Astrocyte (in vitro differentiated cells and primary cell): Measurements from ENCODE around the gene SEMA3A. TPM values are rescaled to one million over a fixed set of nuclear protein-coding genes. Genes with fewer than 3 reads are reported as not detected.

Experiments used
- DNase-seq: peaks from one replicate; pipeline ENCODE4 v3.0.0-alpha.2; 2010; ENCODE audit warnings: low read depth
- FAIRE-seq: peaks from 2 replicates; lab custom pipeline; 2011; peaks lifted over from hg19 to GRCh38; lab: Jason Lieb, UNC
- H2AFZ ChIP-seq: 2 replicates; pipeline ENCODE4 v1.6.0; 2012; ENCODE audit warnings: low read depth, low read length, inconsistent platforms
- H3K27ac ChIP-seq: 2 replicates; pipeline ENCODE4 v1.5.1; 2011; ENCODE audit warnings: low read depth, low read length, inconsistent platforms
- H3K27me3 ChIP-seq: 2 replicates; pipeline ENCODE4 v1.6.0; 2011; ENCODE audit warnings: low read length, inconsistent platforms; ENCODE audit not compliant: insufficient read depth
- H3K36me3 ChIP-seq: 2 replicates; pipeline ENCODE4 v1.5.1; 2011; ENCODE audit warnings: low read length, inconsistent platforms; ENCODE audit not compliant: insufficient read depth
- H3K4me1 ChIP-seq: 2 replicates; pipeline ENCODE4 v1.5.1; 2011; ENCODE audit warnings: low read length, inconsistent platforms; ENCODE audit not compliant: insufficient read depth
- H3K4me2 ChIP-seq: 2 replicates; pipeline ENCODE4 v1.6.0; 2012; ENCODE audit warnings: low read length, inconsistent platforms
- H3K4me3 ChIP-seq: 2 replicates; pipeline ENCODE4 v1.5.1; 2011; ENCODE audit warnings: low read depth, mild to moderate bottlenecking, low read length, inconsistent platforms; ENCODE audit not compliant: insufficient read depth
- H3K79me2 ChIP-seq: 2 replicates; pipeline ENCODE4 v1.6.0; 2012; ENCODE audit warnings: mild to moderate bottlenecking, low read length, inconsistent platforms; ENCODE audit not compliant: insufficient read depth
- H3K9ac ChIP-seq: 2 replicates; pipeline ENCODE4 v1.6.0; 2012; ENCODE audit warnings: mild to moderate bottlenecking, low read length, inconsistent platforms
- H3K9me3 ChIP-seq: 2 replicates; pipeline ENCODE4 v1.5.1; 2012; ENCODE audit warnings: low read depth, mild to moderate bottlenecking, low read length, inconsistent platforms; ENCODE audit not compliant: insufficient read depth
- H4K20me1 ChIP-seq: 2 replicates; pipeline ENCODE4 v1.6.0; 2012; ENCODE audit warnings: low read length, inconsistent platforms; ENCODE audit not compliant: insufficient read depth
- H3K27ac Mint-ChIP-seq: one replicate; pipeline ENCODE4 v1.8.0; 2021; ENCODE audit warnings: mild to moderate bottlenecking, mixed read lengths; ENCODE audit not compliant: unreplicated experiment
- H3K27me3 Mint-ChIP-seq: one replicate; pipeline ENCODE4 v1.8.0; 2021; ENCODE audit warnings: low read depth, mixed read lengths; ENCODE audit not compliant: unreplicated experiment
- H3K36me3 Mint-ChIP-seq: one replicate; pipeline ENCODE4 v1.8.0; 2021; ENCODE audit warnings: low read depth, mixed read lengths; ENCODE audit not compliant: unreplicated experiment
- H3K4me1 Mint-ChIP-seq: one replicate; pipeline ENCODE4 v1.8.0; 2021; ENCODE audit warnings: low read depth, mixed read lengths; ENCODE audit not compliant: unreplicated experiment
- H3K4me3 Mint-ChIP-seq: one replicate; pipeline ENCODE4 v1.8.0; 2021; ENCODE audit warnings: mild to moderate bottlenecking, moderate library complexity, mixed read lengths; ENCODE audit not compliant: unreplicated experiment
- H3K9me3 Mint-ChIP-seq: one replicate; pipeline ENCODE4 v1.8.0; 2021; ENCODE audit warnings: mild to moderate bottlenecking, mixed read lengths; ENCODE audit not compliant: unreplicated experiment
- CTCF ChIP-seq: IDR thresholded peaks from 2 replicates; pipeline ENCODE4 v1.5.1; 2011; ENCODE audit warnings: low read depth, mild to moderate bottlenecking, inconsistent platforms, low read length, moderate library complexity; ENCODE audit not compliant: insufficient read depth
- EZH2 ChIP-seq: IDR thresholded peaks from 2 replicates; pipeline ENCODE4 v1.6.1; 2012; ENCODE audit warnings: mild to moderate bottlenecking, low read length, inconsistent platforms; ENCODE audit not compliant: insufficient read depth
- total RNA-seq: library from RNA; stranded (reverse); gene quantifications from 2 replicates; pipeline ENCODE4 v1.2.1, GENCODE V29; 2021

SEMA3A gene
- total RNA-seq, 1 donor from 2014 or later: 31.3 TPM

- Mint-ChIP-seq H3K9me3 (no peaks in the 10 kb centered on the region), H3K36me3 (no peaks in the 10 kb centered on the region), H3K27ac (no peak overlapping the region), H3K27me3 (no peaks in the 10 kb centered on the region), H3K4me3 (no peak overlapping the region), H3K4me1 (peaks cover 9% of the 10 kb centered on the region)
- H3K9me3 ChIP-seq: no peaks in the 10 kb centered on the region
- no peak for TF ChIP-seq EZH2
- FAIRE-seq (no peak), DNase-seq (no peak)
- H3K36me3 ChIP-seq: no peaks in the 10 kb centered on the region
- H3K4me1 ChIP-seq: peaks cover 6% of the 10 kb centered on the region
- H2AFZ ChIP-seq: no peak overlapping the region
- no peak overlapping the region for H3K9ac ChIP-seq
- H4K20me1 ChIP-seq: no peaks in the 10 kb centered on the region
- no peak overlapping the region for H3K4me3 ChIP-seq
- no peaks in the 10 kb centered on the region for H3K79me2 ChIP-seq
- H3K27me3 ChIP-seq: no peaks in the 10 kb centered on the region
- no peak overlapping the region for H3K4me2 ChIP-seq
- no peak overlapping the region for H3K27ac ChIP-seq
These were observed 112.5 kb downstream of the SEMA3A start for GRCh38 chr7:84081973-84082522.

- no peak overlapping the region for H3K27ac Mint-ChIP-seq
- H3K36me3 ChIP-seq: no peaks in the 10 kb centered on the region
- no peak overlapping the region for H3K9ac ChIP-seq
- H3K9me3 ChIP-seq: no peaks in the 10 kb centered on the region
- DNase-seq (no peak), FAIRE-seq (no peak)
- H3K79me2 ChIP-seq: no peaks in the 10 kb centered on the region
- TF ChIP-seq EZH2 (no peak), CTCF (no peak)
- H4K20me1 ChIP-seq: no peaks in the 10 kb centered on the region
- H3K4me1 ChIP-seq: peaks cover 4% of the 10 kb centered on the region
- no peak overlapping the region for H3K4me3 Mint-ChIP-seq
- peaks cover 4% of the 10 kb centered on the region for H3K4me1 Mint-ChIP-seq
- H3K9me3 Mint-ChIP-seq: no peaks in the 10 kb centered on the region
- no peak overlapping the region for H3K4me2 ChIP-seq
- H3K27me3 ChIP-seq: no peaks in the 10 kb centered on the region
- H3K4me3 ChIP-seq: no peak overlapping the region
- no peaks in the 10 kb centered on the region for H3K27me3 Mint-ChIP-seq
- H2AFZ ChIP-seq: no peak overlapping the region
- no peak overlapping the region for H3K27ac ChIP-seq
- H3K36me3 Mint-ChIP-seq: no peaks in the 10 kb centered on the region
These were observed 117.3 kb downstream of the SEMA3A start for GRCh38 chr7:84077336-84077735.

- no peak overlapping the region for H3K4me3 ChIP-seq
- H3K27ac Mint-ChIP-seq: no peak overlapping the region
- no peaks in the 10 kb centered on the region for H3K27me3 ChIP-seq
- H3K36me3 Mint-ChIP-seq: no peaks in the 10 kb centered on the region
- H3K4me3 Mint-ChIP-seq: no peak overlapping the region
- H3K79me2 ChIP-seq: no peaks in the 10 kb centered on the region
- H3K9me3 ChIP-seq: no peaks in the 10 kb centered on the region
- H3K27me3 Mint-ChIP-seq: no peaks in the 10 kb centered on the region
- no peak for DNase-seq
- H3K4me2 ChIP-seq: no peak overlapping the region
- no peaks in the 10 kb centered on the region for H3K36me3 ChIP-seq
- H3K27ac ChIP-seq: no peak overlapping the region
- FAIRE-seq: no peak
- no peaks in the 10 kb centered on the region for H3K9me3 Mint-ChIP-seq
- no peak overlapping the region for H2AFZ ChIP-seq
- TF ChIP-seq EZH2 (no peak), CTCF (no peak)
- peaks cover 4% of the 10 kb centered on the region for H3K4me1 Mint-ChIP-seq
- peaks cover 4% of the 10 kb centered on the region for H3K4me1 ChIP-seq
- no peaks in the 10 kb centered on the region for H4K20me1 ChIP-seq
- H3K9ac ChIP-seq: no peak overlapping the region
These were observed 118.4 kb downstream of the SEMA3A start for GRCh38 chr7:84076219-84076618.
